PC-9 (cell line): Measurements from ENCODE around the gene SCRT2. TPM values are rescaled to one million over a fixed set of nuclear protein-coding genes. Genes with fewer than 3 reads are reported as not detected.

Experiments
- BruUV-seq: library from RNA; stranded (reverse); fragments of 400-500 nt; replicated peaks from 2 replicates; lab custom pipeline; 2021; lab: Mats Ljungman, UMichigan
- CTCF ChIA-PET: fragments of 300-600 bp; sonication (Branson Sonifier 250); formaldehyde crosslinking; loops from one replicate; lab custom pipeline; 2022; ENCODE audit warnings: antibody characterized with exemption; lab: Charles Lee
- POLR2A ChIA-PET: fragments of 300-600 bp; sonication (Branson Sonifier 250); formaldehyde crosslinking; loops from one replicate; lab custom pipeline; 2022; ENCODE audit warnings: antibody characterized with exemption; ENCODE audit not compliant: unreplicated experiment; lab: Charles Lee
- DNase-seq, 2 experiments: peaks; one replicate each; pipeline versions ENCODE4 v3.0.0 to v3.0.0-alpha.2; 2015 to 2022; ENCODE audit warnings: mixed read lengths in 1 of 2
- H2AFZ ChIP-seq: fragments of 200-600 bp; sonication (generic); 2 replicates; pipeline ENCODE4 v1.8.1; 2017; ENCODE audit warnings: antibody characterized with exemption
- H3F3A ChIP-seq: fragments of 200-600 bp; sonication (generic); 2 replicates; pipeline ENCODE4 v1.8.1; 2017; ENCODE audit warnings: antibody characterized with exemption, mild to moderate bottlenecking, low read depth; ENCODE audit not compliant: insufficient read depth
- H3K27ac ChIP-seq: fragments of 200-600 bp; sonication (generic); 2 replicates; pipeline ENCODE4 v1.6.1; 2016; ENCODE audit warnings: mixed run types
- H3K27me3 ChIP-seq: fragments of 200-600 bp; sonication (generic); 2 replicates; pipeline ENCODE4 v1.6.1; 2016; ENCODE audit warnings: low read depth, mixed run types; ENCODE audit not compliant: insufficient read depth
- H3K36me3 ChIP-seq: fragments of 200-600 bp; sonication (generic); 2 replicates; pipeline ENCODE4 v1.6.1; 2016; ENCODE audit warnings: low read depth, mixed run types
- H3K4me1 ChIP-seq: fragments of 200-600 bp; sonication (generic); replicated peaks from 2 replicates; pipeline ENCODE4 v1.6.1; 2016; ENCODE audit warnings: mixed run types; ENCODE audit not compliant: insufficient read depth
- H3K4me2 ChIP-seq: fragments of 200-600 bp; sonication (generic); 2 replicates; pipeline ENCODE4 v1.6.1; 2017; ENCODE audit warnings: mixed run types
- H3K4me3 ChIP-seq: fragments of 200-600 bp; sonication (generic); 2 replicates; pipeline ENCODE4 v1.6.1; 2016; ENCODE audit warnings: mixed run types
- H3K79me2 ChIP-seq: fragments of 200-600 bp; sonication (generic); 2 replicates; pipeline ENCODE4 v1.6.1; 2017; ENCODE audit warnings: low read depth, mixed run types
- H3K9me2 ChIP-seq: fragments of 200-600 bp; sonication (generic); 2 replicates; pipeline ENCODE4 v1.8.1; 2017; ENCODE audit warnings: mild to moderate bottlenecking; ENCODE audit not compliant: insufficient read depth
- H3K9me3 ChIP-seq: fragments of 200-600 bp; sonication (generic); 2 replicates; pipeline ENCODE4 v1.8.1; 2016; ENCODE audit warnings: low read depth; ENCODE audit not compliant: insufficient read depth
- H4K20me1 ChIP-seq: fragments of 200-600 bp; sonication (generic); 2 replicates; pipeline ENCODE4 v1.8.1; 2017; ENCODE audit not compliant: insufficient read depth
- EZH2 ChIP-seq: fragments of 200-600 bp; sonication (generic); IDR thresholded peaks from 2 replicates; pipeline ENCODE4 v1.8.0; 2017; ENCODE audit warnings: antibody characterized with exemption, low read depth
- intact Hi-C: fragments of 100-400 bp; cut with micrococcal nuclease; formaldehyde crosslinking; loops from one replicate; pipeline ENCODE4 v1.10.0; 2022; ENCODE audit not compliant: unreplicated experiment
- total RNA-seq: library from RNA; stranded (reverse); gene quantifications from 2 replicates; pipeline ENCODE4 v1.2.3, GENCODE V29; 2021
- TF ChIP-seq, protein P1 (sequence below): fragments of 200-600 bp; sonication (generic); conservative IDR thresholded peaks from 2 replicates; pipeline ENCODE4 v1.6.1; 2017; ENCODE audit warnings: mixed run types, antibody characterized with exemption, mild to moderate bottlenecking, moderate library complexity

The SCRT2 gene
- total RNA-seq, 1 experiment from 2014 or later: not detected

DNA sequence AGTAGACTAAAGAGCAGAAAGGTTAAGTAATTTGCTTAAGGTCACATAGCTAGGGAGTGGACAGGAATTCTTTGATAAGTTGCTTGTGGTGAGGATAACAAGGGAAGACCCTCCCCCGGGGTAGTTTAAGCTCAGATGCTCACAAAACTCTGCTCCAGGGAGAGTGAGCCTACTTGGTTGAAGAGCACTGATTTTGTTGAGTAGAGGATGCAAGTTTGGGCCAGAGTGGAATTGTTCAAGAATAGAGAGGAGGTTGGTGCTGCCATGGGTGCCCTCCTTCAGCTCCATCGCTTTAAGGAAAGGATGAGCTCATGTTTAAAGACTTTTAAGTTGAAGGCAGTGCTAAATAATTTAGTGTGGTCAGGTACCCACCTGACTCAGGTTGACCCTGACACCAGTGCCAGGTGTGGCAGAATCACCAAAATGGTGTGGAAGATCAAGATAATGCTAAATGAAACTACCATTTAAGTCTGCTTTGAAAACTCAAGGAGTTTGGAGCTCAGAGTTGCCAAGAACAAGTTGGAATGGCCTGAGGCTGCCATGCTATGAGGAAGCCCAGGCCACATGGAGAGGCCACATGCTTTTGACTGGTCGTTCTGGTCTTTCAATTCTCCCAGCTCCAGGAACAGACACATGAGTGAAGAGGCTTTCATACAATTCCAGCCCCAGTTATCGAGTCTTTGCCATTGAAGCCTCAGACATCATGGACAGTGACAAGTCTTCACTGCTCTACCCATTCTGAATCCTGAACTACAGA, 57.5 kb downstream of the SCRT2 start:
- Histone ChIP-seq H4K20me1 (no peaks in the 10 kb centered on the region), H3K4me2 (no peak overlapping the region), H2AFZ (no peak overlapping the region), H3K4me1 (no peaks in the 10 kb centered on the region), H3K4me3 (no peak overlapping the region), H3K27ac (no peak overlapping the region), H3F3A (no peaks in the 10 kb centered on the region), H3K9me2 (no peaks in the 10 kb centered on the region), H3K36me3 (no peaks in the 10 kb centered on the region), H3K27me3 (peaks cover 74% of the 10 kb centered on the region), H3K9me3 (no peaks in the 10 kb centered on the region), H3K79me2 (no peaks in the 10 kb centered on the region)
- TF ChIP-seq, protein P1, sequence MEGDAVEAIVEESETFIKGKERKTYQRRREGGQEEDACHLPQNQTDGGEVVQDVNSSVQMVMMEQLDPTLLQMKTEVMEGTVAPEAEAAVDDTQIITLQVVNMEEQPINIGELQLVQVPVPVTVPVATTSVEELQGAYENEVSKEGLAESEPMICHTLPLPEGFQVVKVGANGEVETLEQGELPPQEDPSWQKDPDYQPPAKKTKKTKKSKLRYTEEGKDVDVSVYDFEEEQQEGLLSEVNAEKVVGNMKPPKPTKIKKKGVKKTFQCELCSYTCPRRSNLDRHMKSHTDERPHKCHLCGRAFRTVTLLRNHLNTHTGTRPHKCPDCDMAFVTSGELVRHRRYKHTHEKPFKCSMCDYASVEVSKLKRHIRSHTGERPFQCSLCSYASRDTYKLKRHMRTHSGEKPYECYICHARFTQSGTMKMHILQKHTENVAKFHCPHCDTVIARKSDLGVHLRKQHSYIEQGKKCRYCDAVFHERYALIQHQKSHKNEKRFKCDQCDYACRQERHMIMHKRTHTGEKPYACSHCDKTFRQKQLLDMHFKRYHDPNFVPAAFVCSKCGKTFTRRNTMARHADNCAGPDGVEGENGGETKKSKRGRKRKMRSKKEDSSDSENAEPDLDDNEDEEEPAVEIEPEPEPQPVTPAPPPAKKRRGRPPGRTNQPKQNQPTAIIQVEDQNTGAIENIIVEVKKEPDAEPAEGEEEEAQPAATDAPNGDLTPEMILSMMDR: no peak
- TF ChIP-seq EZH2: no peak
- POLR2A ChIA-PET: interaction anchor here (0.7 kb wide), 1 partner anchor 34 kb away, joined by 4 read pairs; no protein-coding TSS in a partner anchor
- CTCF ChIA-PET: interaction anchor here (0.6 kb wide), 2 partner anchors 43 to 171 kb away, joined by 3 to 5 read pairs; no protein-coding TSS in a partner anchor
- DNase-seq: no peak
- intact Hi-C loops: no loop called here
- BruUV-seq: no TSS peak

DNA sequence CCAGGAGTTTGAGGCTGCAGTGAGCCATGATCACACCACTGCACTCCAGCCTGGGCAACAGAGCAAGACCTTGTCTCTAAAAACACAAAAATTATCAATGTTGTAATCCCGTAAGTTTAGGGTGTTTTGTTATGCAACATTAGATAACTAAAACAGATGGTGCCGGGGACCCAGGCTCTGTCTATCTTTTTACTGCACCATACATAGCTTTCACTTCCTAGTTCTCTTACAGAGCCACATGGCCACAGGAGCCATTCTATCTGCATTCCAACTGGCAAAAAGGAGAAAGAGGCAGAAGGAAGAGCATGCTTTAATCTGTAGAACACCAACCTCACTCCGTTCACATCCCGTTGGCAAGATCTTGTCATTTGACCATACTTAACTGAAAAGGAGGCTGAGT, 60.1 kb downstream of the SCRT2 start:
- ChIA-PET POLR2A (no interaction called here), CTCF (no interaction called here)
- H3K36me3 ChIP-seq: no peaks in the 10 kb centered on the region
- intact Hi-C loops: no loop called here
- H3K4me1 ChIP-seq: no peaks in the 10 kb centered on the region
- H3K9me3 ChIP-seq: no peaks in the 10 kb centered on the region
- H3K4me2 ChIP-seq: no peak overlapping the region
- H3F3A ChIP-seq: no peaks in the 10 kb centered on the region
- no peak overlapping the region for H3K4me3 ChIP-seq
- TF ChIP-seq EZH2: no peak
- TF ChIP-seq, protein P1: no peak
- H4K20me1 ChIP-seq: no peaks in the 10 kb centered on the region
- H3K9me2 ChIP-seq: no peaks in the 10 kb centered on the region
- no TSS peak for BruUV-seq
- H2AFZ ChIP-seq: no peak overlapping the region
- H3K27me3 ChIP-seq: peaks cover 52% of the 10 kb centered on the region
- H3K79me2 ChIP-seq: no peaks in the 10 kb centered on the region
- DNase-seq: no peak
- no peak overlapping the region for H3K27ac ChIP-seq

DNA sequence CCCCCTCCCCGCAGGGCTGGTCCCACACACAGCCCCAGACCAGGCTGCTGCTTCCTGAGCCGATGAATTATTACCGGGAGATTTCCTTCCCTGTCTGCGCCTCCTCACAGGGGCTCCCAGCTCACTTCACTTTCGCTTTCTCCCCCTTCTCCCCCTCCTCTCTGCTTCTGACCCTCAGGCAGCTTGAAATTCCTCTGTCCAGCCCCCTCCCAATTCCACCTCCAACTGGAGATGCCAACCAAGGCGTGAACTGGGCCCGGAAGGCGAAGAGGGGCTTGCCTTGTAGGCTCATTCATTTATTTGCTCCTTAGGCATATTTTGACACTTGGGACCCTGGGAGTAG, 63.8 kb downstream of the SCRT2 start:
- no peaks in the 10 kb centered on the region for H3K36me3 ChIP-seq
- peaks cover 20% of the 10 kb centered on the region for H3K27me3 ChIP-seq
- no TSS peak for BruUV-seq
- DNase-seq: no peak
- no peaks in the 10 kb centered on the region for H3F3A ChIP-seq
- no peak overlapping the region for H3K27ac ChIP-seq
- H3K79me2 ChIP-seq: no peaks in the 10 kb centered on the region
- H4K20me1 ChIP-seq: no peaks in the 10 kb centered on the region
- ChIA-PET POLR2A (no interaction called here), CTCF (no interaction called here)
- H3K4me3 ChIP-seq: no peak overlapping the region
- no peaks in the 10 kb centered on the region for H3K4me1 ChIP-seq
- no peaks in the 10 kb centered on the region for H3K9me3 ChIP-seq
- intact Hi-C loops: no loop called here
- TF ChIP-seq EZH2: no peak
- TF ChIP-seq, protein P1: no peak
- H3K9me2 ChIP-seq: no peaks in the 10 kb centered on the region
- no peak overlapping the region for H3K4me2 ChIP-seq
- H2AFZ ChIP-seq: no peak overlapping the region

Other genes starting within 250 kb of the SCRT2 start
- 27.8 and 32.8 TPM in 2 replicates for gene TBC1D20, start 213.3 kb downstream of the SCRT2 start, total RNA-seq
- gene CSNK2A1, start 132.0 kb downstream of the SCRT2 start, total RNA-seq: 187 and 222 TPM in 2 replicates
- gene TCF15, start 65.5 kb downstream of the SCRT2 start, total RNA-seq: not detected in 2 replicates
- gene SRXN1, start 22.6 kb downstream of the SCRT2 start, total RNA-seq: 167 and 204 TPM in 2 replicates
- 6.9 and 7.2 TPM in 2 replicates for gene SLC52A3, start 92.7 kb upstream of the SCRT2 start, total RNA-seq
- gene FAM110A, start 157.9 kb upstream of the SCRT2 start, total RNA-seq: 30.8 and 36.6 TPM in 2 replicates
- gene ANGPT4, start 240.5 kb upstream of the SCRT2 start, total RNA-seq: not detected in 2 replicates